Measurements from ENCODE around the gene PCDHGC4. TPM values are rescaled to one million over a fixed set of nuclear protein-coding genes. Genes with fewer than 3 reads are reported as not detected.

PCDHGC4 gene
- total RNA-seq, 2 donors from 2014 or later, result 3.8 to 4.1 TPM

DNA sequence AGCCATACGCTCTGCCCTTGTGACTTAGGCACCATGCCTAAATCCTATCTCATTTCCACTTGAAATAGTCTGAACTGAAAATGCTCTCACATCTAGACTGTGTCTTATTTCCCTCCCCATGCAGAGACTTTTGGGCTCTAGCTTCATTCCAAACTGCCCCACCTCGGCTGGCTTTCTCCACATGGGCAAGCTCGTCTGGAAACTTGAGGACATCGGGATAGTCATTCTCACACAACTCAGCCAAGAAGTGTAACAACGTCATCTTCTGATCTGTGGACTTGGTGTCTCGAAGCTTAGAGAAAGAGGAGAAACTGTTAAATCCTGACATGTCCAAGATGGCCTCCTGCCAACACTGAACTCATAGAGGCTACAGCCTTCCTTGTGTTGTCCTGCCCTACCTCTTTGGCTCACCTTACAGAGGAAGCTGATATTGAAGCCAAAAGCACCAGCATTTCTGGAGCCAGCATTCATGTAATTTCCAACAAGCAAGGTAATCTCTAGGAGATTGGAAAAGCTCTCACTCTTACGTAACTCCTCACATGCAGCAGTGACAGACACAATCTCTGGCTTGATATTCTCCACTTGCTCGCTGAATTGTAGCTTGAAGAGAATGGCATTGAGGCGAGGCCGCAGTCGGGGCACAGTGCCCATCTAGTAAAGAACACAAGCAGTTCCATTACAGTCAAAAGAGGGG, 43.6 kb downstream of the PCDHGC4 start:
- H3K36me3 ChIP-seq, result no peaks in the 10 kb centered on the region
- intact Hi-C loops (cut with DNase I), result loop anchor here (10.0 kb wide), 1 partner anchor 114 kb away; the partner anchor contains the start of genes PCDHGA10 and PCDHGB7
- no peaks in the 10 kb centered on the region for H3K27me3 ChIP-seq (replicated peaks; ENCODE audit: insufficient read depth)
- no peak overlapping the region for H3K4me3 ChIP-seq
- peaks cover 6% of the 10 kb centered on the region for H3K4me1 ChIP-seq (replicated peaks)
- peak overlapping the region; percentile 59 to 62 for H3K27ac ChIP-seq
- H3K9me3 ChIP-seq, result no peaks in the 10 kb centered on the region
- 29% methylated on average over 11 of the region's 11 CpGs for WGBS
- TF ChIP-seq, protein P1, sequence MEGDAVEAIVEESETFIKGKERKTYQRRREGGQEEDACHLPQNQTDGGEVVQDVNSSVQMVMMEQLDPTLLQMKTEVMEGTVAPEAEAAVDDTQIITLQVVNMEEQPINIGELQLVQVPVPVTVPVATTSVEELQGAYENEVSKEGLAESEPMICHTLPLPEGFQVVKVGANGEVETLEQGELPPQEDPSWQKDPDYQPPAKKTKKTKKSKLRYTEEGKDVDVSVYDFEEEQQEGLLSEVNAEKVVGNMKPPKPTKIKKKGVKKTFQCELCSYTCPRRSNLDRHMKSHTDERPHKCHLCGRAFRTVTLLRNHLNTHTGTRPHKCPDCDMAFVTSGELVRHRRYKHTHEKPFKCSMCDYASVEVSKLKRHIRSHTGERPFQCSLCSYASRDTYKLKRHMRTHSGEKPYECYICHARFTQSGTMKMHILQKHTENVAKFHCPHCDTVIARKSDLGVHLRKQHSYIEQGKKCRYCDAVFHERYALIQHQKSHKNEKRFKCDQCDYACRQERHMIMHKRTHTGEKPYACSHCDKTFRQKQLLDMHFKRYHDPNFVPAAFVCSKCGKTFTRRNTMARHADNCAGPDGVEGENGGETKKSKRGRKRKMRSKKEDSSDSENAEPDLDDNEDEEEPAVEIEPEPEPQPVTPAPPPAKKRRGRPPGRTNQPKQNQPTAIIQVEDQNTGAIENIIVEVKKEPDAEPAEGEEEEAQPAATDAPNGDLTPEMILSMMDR (IDR thresholded peaks at IDR 0.05), result no peak
- TF ChIP-seq POLR2A (IDR thresholded peaks at IDR 0.05), result no peak
- TF ChIP-seq POLR2AphosphoS5 (IDR thresholded peaks at IDR 0.05), result peak; percentile 28
- DNase-seq (ENCODE audit: low spot score), result peak; percentile 29

DNA sequence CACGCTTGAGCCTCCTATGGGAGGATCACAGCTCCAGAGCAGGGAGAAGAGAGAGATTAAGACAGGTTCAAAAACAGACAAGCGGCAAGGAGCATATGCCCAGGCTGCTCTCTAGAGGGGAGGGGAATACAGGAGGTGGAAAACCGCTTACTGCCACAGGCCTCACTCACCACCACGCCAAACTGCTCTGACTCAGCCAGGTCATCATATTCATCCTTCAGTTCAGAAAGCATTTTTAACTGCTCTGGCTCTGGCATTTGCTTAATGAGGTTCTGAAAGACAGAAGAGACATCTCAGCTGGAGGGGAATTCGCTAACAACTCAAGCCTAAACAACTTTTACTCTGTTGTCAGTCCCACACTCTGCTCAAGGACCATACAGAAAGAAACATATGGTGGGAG, 44.2 kb downstream of the PCDHGC4 start:
- intact Hi-C loops (cut with DNase I), result loop anchor here (10.0 kb wide), 1 partner anchor 114 kb away; the partner anchor contains the start of genes PCDHGA10 and PCDHGB7
- H3K36me3 ChIP-seq, result no peaks in the 10 kb centered on the region
- 39% methylated on average over 5 of the region's 5 CpGs for WGBS
- H3K9me3 ChIP-seq, result no peaks in the 10 kb centered on the region
- no peak for DNase-seq (ENCODE audit: low spot score)
- no peak overlapping the region for H3K4me3 ChIP-seq
- no peaks in the 10 kb centered on the region for H3K27me3 ChIP-seq (replicated peaks; ENCODE audit: insufficient read depth)
- H3K4me1 ChIP-seq (replicated peaks), result peaks cover 6% of the 10 kb centered on the region
- H3K27ac ChIP-seq, result peak overlapping the region; percentile 59 to 62
- TF ChIP-seq POLR2A (IDR thresholded peaks at IDR 0.05) (no peak), POLR2AphosphoS5 (IDR thresholded peaks at IDR 0.05) (peak; percentile 1)

DNA sequence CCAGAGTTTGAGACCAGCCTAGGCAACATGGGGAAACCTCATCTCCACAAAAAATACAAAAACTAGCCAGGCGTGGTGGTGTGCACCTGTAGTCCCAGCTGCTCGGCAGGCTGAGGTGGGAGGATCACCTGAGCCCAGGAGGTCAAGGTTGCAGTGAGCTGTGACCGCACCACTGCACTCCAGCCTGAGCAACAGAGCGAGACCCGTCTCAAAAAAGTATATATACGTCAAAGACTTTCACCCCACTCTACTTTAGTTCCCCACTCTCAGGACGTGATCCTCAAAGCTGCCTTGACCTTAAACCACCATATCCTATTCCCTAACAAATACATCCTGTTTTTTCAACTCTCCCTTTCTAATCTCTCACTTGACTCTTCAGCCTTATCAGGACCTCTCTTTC, 45.0 kb downstream of the PCDHGC4 start:
- TF ChIP-seq POLR2AphosphoS5 (IDR thresholded peaks at IDR 0.05) (no peak), POLR2A (IDR thresholded peaks at IDR 0.05) (no peak)
- TF ChIP-seq, protein P1 (IDR thresholded peaks at IDR 0.05), result no peak
- no peaks in the 10 kb centered on the region for H3K27me3 ChIP-seq (replicated peaks; ENCODE audit: insufficient read depth)
- no peak overlapping the region for H3K4me3 ChIP-seq
- WGBS, result 94% methylated on average over 7 of the region's 7 CpGs
- no peak for DNase-seq (ENCODE audit: low spot score)
- peaks cover 6% of the 10 kb centered on the region for H3K4me1 ChIP-seq (replicated peaks)
- no peaks in the 10 kb centered on the region for H3K9me3 ChIP-seq
- intact Hi-C loops (cut with DNase I), result loop anchor here (10.0 kb wide), 1 partner anchor 115 kb away; the partner anchor contains the start of genes PCDHGA10 and PCDHGB7
- no peaks in the 10 kb centered on the region for H3K36me3 ChIP-seq
- H3K27ac ChIP-seq, result peak overlapping the region; percentile 59 to 62

DNA sequence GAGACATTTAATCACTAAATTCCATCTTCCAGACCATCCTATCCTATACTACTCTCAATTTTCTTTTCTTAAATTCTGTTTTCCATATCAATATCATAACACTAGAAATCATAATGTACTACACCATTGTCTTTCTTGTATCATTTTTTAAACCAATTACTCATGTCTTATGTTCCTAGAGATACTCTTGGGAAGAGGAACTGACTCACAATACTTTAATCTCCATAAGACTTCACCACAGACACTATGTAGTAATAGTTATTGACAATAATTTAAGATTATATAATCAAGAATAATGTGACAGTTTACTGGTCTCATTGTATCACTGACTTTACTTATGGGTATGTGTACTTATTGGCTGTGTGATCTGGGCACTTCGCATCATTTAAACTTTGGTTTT, 47.9 kb downstream of the PCDHGC4 start:
- peaks cover 6% of the 10 kb centered on the region for H3K4me1 ChIP-seq (replicated peaks)
- H3K9me3 ChIP-seq, result no peaks in the 10 kb centered on the region
- DNase-seq (ENCODE audit: low spot score), result no peak
- H3K4me3 ChIP-seq, result no peak overlapping the region
- H3K27ac ChIP-seq, result no peak overlapping the region
- 98% methylated on average over 1 of the region's 1 CpG for WGBS
- H3K36me3 ChIP-seq, result no peaks in the 10 kb centered on the region
- no peaks in the 10 kb centered on the region for H3K27me3 ChIP-seq (replicated peaks; ENCODE audit: insufficient read depth)
- intact Hi-C loops (cut with DNase I), result no loop called here
- TF ChIP-seq, protein P1 (IDR thresholded peaks at IDR 0.05), result no peak
- TF ChIP-seq POLR2A (IDR thresholded peaks at IDR 0.05), result no peak
- no peak for TF ChIP-seq POLR2AphosphoS5 (IDR thresholded peaks at IDR 0.05)

DNA sequence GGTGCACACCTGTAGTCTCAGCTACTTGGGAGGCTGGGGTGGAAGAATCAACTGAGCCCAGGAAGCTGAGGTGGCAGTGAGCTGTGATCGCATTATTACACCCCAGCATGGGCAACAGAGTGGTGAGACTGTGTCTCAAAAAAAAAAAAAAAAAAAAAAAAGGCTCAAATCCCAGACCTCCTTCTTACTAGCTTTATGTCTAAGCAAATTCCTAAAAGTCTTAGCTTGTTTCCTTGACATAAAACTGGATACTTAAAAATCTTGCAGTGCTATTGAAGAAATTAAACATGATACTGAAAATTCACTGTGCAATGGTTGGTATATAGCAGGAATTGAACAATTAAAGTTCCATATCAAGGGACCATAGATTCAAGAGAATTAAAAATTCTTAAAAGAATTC, 49.1 kb downstream of the PCDHGC4 start:
- H3K27ac ChIP-seq, result no peak overlapping the region
- no peaks in the 10 kb centered on the region for H3K27me3 ChIP-seq (replicated peaks; ENCODE audit: insufficient read depth)
- no peak overlapping the region for H3K4me3 ChIP-seq
- H3K4me1 ChIP-seq (replicated peaks), result no peaks in the 10 kb centered on the region
- no peaks in the 10 kb centered on the region for H3K9me3 ChIP-seq
- no peaks in the 10 kb centered on the region for H3K36me3 ChIP-seq
- TF ChIP-seq POLR2A (IDR thresholded peaks at IDR 0.05) (no peak), POLR2AphosphoS5 (IDR thresholded peaks at IDR 0.05) (no peak)
- TF ChIP-seq, protein P1 (IDR thresholded peaks at IDR 0.05), result no peak
- 100% methylated on average over 1 of the region's 1 CpG for WGBS
- intact Hi-C loops (cut with DNase I), result no loop called here
- DNase-seq (ENCODE audit: low spot score), result no peak
